ENCODE data around the gene SPOP.
A peak's percentile ranks its signal among the peaks of the same experiment; 100 is the strongest.
"Not testable (repeated sequence)": the region's sequence is repeated elsewhere in the genome, so short reads cannot be mapped to it uniquely, and the experiment has no call there.

Gene SPOP

GRCh38 chr17:49677933-49678847 is at the start of gene SPOP:
SPOP (minus strand) TSS chr17:49678097; CDS start chr17:49622810, 55,287 bp downstream.
- peak; percentile 97 for DNase-seq (ENCODE audit: low read depth)

GRCh38 chr17:49727380-49727779 is 49.5 kb upstream of the SPOP start:
- DNase-seq (ENCODE audit: low read depth), result no peak

GRCh38 chr17:49725452-49726130 is 47.7 kb upstream of the SPOP start:
- DNase-seq (ENCODE audit: low read depth), result no peak

- not testable (repeated sequence) for DNase-seq (ENCODE audit: low read depth)
Observed at GRCh38 chr17:49724552-49724951, 46.7 kb upstream of the SPOP start.

- no peak for DNase-seq (ENCODE audit: low read depth)
Observed at GRCh38 chr17:49723423-49723822, 45.5 kb upstream of the SPOP start.

- no peak for DNase-seq (ENCODE audit: low read depth)
Observed at GRCh38 chr17:49722066-49722465, 44.2 kb upstream of the SPOP start.

- DNase-seq (ENCODE audit: low read depth), result no peak
Observed at GRCh38 chr17:49717371-49717861, 39.5 kb upstream of the SPOP start.

- DNase-seq (ENCODE audit: low read depth), result no peak
Observed at GRCh38 chr17:49716668-49717364, 38.9 kb upstream of the SPOP start.

- no peak for DNase-seq (ENCODE audit: low read depth)
Observed at GRCh38 chr17:49715717-49716279, 37.9 kb upstream of the SPOP start.

- no peak for DNase-seq (ENCODE audit: low read depth)
Observed at GRCh38 chr17:49715216-49715615, 37.3 kb upstream of the SPOP start.

GRCh38 chr17:49708515-49709183 is 30.8 kb upstream of the SPOP start:
- DNase-seq (ENCODE audit: low read depth), result no peak

- DNase-seq (ENCODE audit: low read depth), result peak; percentile 98
Observed at GRCh38 chr17:49707608-49708514, 30.0 kb upstream of the SPOP start, which contains the start of gene SLC35B1. SLC35B1 (minus strand) TSS chr17:49707964; CDS start chr17:49707833, 131 bp downstream.

GRCh38 chr17:49707246-49707607 is 29.3 kb upstream of the SPOP start:
- no peak for DNase-seq (ENCODE audit: low read depth)

- no peak for DNase-seq (ENCODE audit: low read depth)
Observed at GRCh38 chr17:49705254-49705653, 27.4 kb upstream of the SPOP start.

- DNase-seq (ENCODE audit: low read depth), result no peak
Observed at GRCh38 chr17:49703557-49704277, 25.8 kb upstream of the SPOP start.

GRCh38 chr17:49700960-49701359 is 23.1 kb upstream of the SPOP start:
- DNase-seq (ENCODE audit: low read depth), result no peak

GRCh38 chr17:49699966-49700575 is 22.2 kb upstream of the SPOP start:
- DNase-seq (ENCODE audit: low read depth), result no peak

- DNase-seq (ENCODE audit: low read depth), result no peak
Observed at GRCh38 chr17:49698005-49698404, 20.1 kb upstream of the SPOP start.

GRCh38 chr17:49696233-49696761 is 18.4 kb upstream of the SPOP start:
- peak; percentile 67 for DNase-seq (ENCODE audit: low read depth)
